ELF-1 (cell line): ENCODE data around the gene ADSS2.
"Not testable (repeated sequence)": the region's sequence is repeated elsewhere in the genome, so short reads cannot be mapped to it uniquely, and the experiment has no call there.

Experiments
- DNase-seq: peaks from one replicate; pipeline ENCODE4 v3.0.0-alpha.2; 2016; ENCODE audit warnings: low read depth, low spot score

Gene ADSS2

GRCh38 chr1:244451539-244451950, at the start of gene ADSS2:
ADSS2 (minus strand) TSS chr1:244451909; CDS start chr1:244451817, 92 bp downstream.
- no peak for DNase-seq

GRCh38 chr1:244500515-244500914, 48.8 kb upstream of the ADSS2 start:
- DNase-seq: not testable (repeated sequence)

GRCh38 chr1:244499484-244499883, 47.8 kb upstream of the ADSS2 start:
- DNase-seq: not testable (repeated sequence)

GRCh38 chr1:244497805-244498204, 46.1 kb upstream of the ADSS2 start:
- no peak for DNase-seq

GRCh38 chr1:244496186-244496585, 44.5 kb upstream of the ADSS2 start:
- peak; percentile 37 for DNase-seq

- no peak for DNase-seq
Observed at GRCh38 chr1:244494653-244495052, 42.9 kb upstream of the ADSS2 start.

- not testable (repeated sequence) for DNase-seq
Observed at GRCh38 chr1:244484971-244485370, 33.3 kb upstream of the ADSS2 start.

GRCh38 chr1:244473059-244473605, 21.4 kb upstream of the ADSS2 start:
- DNase-seq: no peak

GRCh38 chr1:244466724-244467123, 15.0 kb upstream of the ADSS2 start:
- no peak for DNase-seq

GRCh38 chr1:244461245-244462071, 9.7 kb upstream of the ADSS2 start, which contains the start of gene CATSPERE:
CATSPERE (plus strand) TSS chr1:244461273; CDS start chr1:244461430, 157 bp downstream.
- DNase-seq: peak; percentile 96

- peak; percentile 10 for DNase-seq
Observed at GRCh38 chr1:244460197-244460596, 8.5 kb upstream of the ADSS2 start.

GRCh38 chr1:244458781-244459180, 7.1 kb upstream of the ADSS2 start:
- DNase-seq: no peak

GRCh38 chr1:244456586-244456985, 4.9 kb upstream of the ADSS2 start:
- DNase-seq: no peak

GRCh38 chr1:244454412-244454811, 2.7 kb upstream of the ADSS2 start:
- DNase-seq: peak; percentile 56

GRCh38 chr1:244451951-244452795, 464 bp upstream of the ADSS2 start:
- peak; percentile 100 for DNase-seq

GRCh38 chr1:244450597-244451538, 841 bp downstream of the ADSS2 start:
- peak; percentile 54 for DNase-seq

- DNase-seq: peak; percentile 19
Observed at GRCh38 chr1:244449936-244450508, 1.7 kb downstream of the ADSS2 start.

GRCh38 chr1:244448279-244449036, 3.3 kb downstream of the ADSS2 start:
- no peak for DNase-seq

GRCh38 chr1:244447552-244447951, 4.2 kb downstream of the ADSS2 start:
- DNase-seq: no peak

- no peak for DNase-seq
Observed at GRCh38 chr1:244447024-244447423, 4.7 kb downstream of the ADSS2 start.
